ENCODE measurements around the gene SSPN. TPM values are rescaled to one million over a fixed set of nuclear protein-coding genes. Genes with fewer than 3 reads are reported as not detected.

SSPN gene
- 1 to 10 TPM; 1.0 to 6.7 (median 5.0) TPM for polyA plus RNA-seq (ENCODE audit: low read depth in 6 of 6)

DNA sequence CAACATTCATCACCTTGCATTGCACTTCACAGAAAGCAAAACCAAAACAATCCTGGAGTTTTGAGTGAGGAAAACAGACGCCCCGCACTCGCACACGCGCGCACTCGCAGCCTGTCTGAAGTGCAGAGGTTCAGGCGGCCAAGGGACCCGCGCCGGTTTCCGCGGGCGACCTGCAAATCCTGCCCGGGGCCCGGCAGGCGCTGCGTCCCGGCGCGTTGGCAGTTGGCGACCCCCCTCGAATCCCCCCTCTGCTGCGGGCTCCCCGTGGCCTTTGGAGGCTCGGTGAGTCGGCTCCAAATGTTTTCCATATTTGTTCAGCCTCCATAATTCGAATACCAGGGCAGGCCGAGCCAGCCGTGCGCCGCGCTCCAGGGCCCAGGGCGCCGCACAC is at the start of gene SSPN:
Gene SSPN (plus strand): TSS at position 324 of the 391 bp plus-strand sequence. CDS start 100 bp downstream, outside the sequence.
- peak within 1 kb of the TSS; percentile 87 to 97 (median 94) for H3K4me3 Mint-ChIP-seq

GRCh38 chr12:26148291-26148690 is 47.1 kb upstream of the SSPN start:
- Mint-ChIP-seq H3K4me3 (no peak overlapping the region), H3K27me3 (no peaks in the 10 kb centered on the region), H3K4me1 (peaks cover 9 to 22% (median 11%) of the 10 kb centered on the region in 3 donors), H3K9me3 (no peaks in the 10 kb centered on the region), H3K36me3 (no peaks in the 10 kb centered on the region), H3K27ac (no peak overlapping the region)
- no peak for ATAC-seq (ENCODE audit: low read depth in 2 of 2)
- DNase-seq = no peak

More for the DNA sequence above, at the start of gene SSPN:
- ATAC-seq (ENCODE audit: low read depth in 2 of 2) (peak; percentile 66 to 73), DNase-seq (peak; percentile 17)
- H3K36me3 Mint-ChIP-seq = no peaks in the 10 kb centered on the region
- no peaks in the 10 kb centered on the region for H3K9me3 Mint-ChIP-seq
- peaks cover 0 to 14% (median 8%) of the 10 kb centered on the region in 3 donors for H3K4me1 Mint-ChIP-seq
- H3K27me3 Mint-ChIP-seq = peaks cover 7 to 31% (median 19%) of the 10 kb centered on the region in 3 donors
- peak within 1 kb of the TSS in 3 of 6 donors; percentile 56 to 91 (median 68) for H3K27ac Mint-ChIP-seq

GRCh38 chr12:26149968-26150500 is 45.3 kb upstream of the SSPN start:
- Mint-ChIP-seq H3K9me3 (no peaks in the 10 kb centered on the region), H3K4me1 (peaks cover 17 to 32% (median 20%) of the 10 kb centered on the region in 3 donors), H3K27me3 (no peaks in the 10 kb centered on the region), H3K27ac (peak overlapping the region in 1 of 6 donors; percentile 60), H3K4me3 (no peak overlapping the region), H3K36me3 (no peaks in the 10 kb centered on the region)
- DNase-seq (no peak), ATAC-seq (ENCODE audit: low read depth in 2 of 2) (no peak)

- Mint-ChIP-seq H3K27ac (no peak overlapping the region), H3K4me1 (peaks cover 26 to 40% (median 28%) of the 10 kb centered on the region in 3 donors)
These were observed 44.5 kb upstream of the SSPN start for GRCh38 chr12:26150736-26151450.

GRCh38 chr12:26152507-26153102 is 42.8 kb upstream of the SSPN start:
- peak overlapping the region in 2 of 6 donors; percentile 44 to 79 for H3K27ac Mint-ChIP-seq
- no peaks in the 10 kb centered on the region for H3K36me3 Mint-ChIP-seq
- H3K4me3 Mint-ChIP-seq = peak overlapping the region in 1 of 8 donors; percentile 30
- H3K9me3 Mint-ChIP-seq = no peaks in the 10 kb centered on the region
- H3K27me3 Mint-ChIP-seq = no peaks in the 10 kb centered on the region
- no peak for DNase-seq
- peaks cover 28 to 55% (median 45%) of the 10 kb centered on the region in 3 donors for H3K4me1 Mint-ChIP-seq
- ATAC-seq (ENCODE audit: low read depth in 2 of 2) = no peak

More at GRCh38 chr12:26150736-26151450, 44.5 kb upstream of the SSPN start:
- no peaks in the 10 kb centered on the region for H3K27me3 Mint-ChIP-seq
- H3K4me3 Mint-ChIP-seq = no peak overlapping the region
- DNase-seq = no peak
- ATAC-seq (ENCODE audit: low read depth in 2 of 2) = no peak
- no peaks in the 10 kb centered on the region for H3K36me3 Mint-ChIP-seq
- no peaks in the 10 kb centered on the region for H3K9me3 Mint-ChIP-seq

GRCh38 chr12:26153421-26154154 is 41.8 kb upstream of the SSPN start:
- H3K9me3 Mint-ChIP-seq = peaks cover 0 to 3% (median 0%) of the 10 kb centered on the region in 7 donors
- H3K27ac Mint-ChIP-seq = peak overlapping the region in 1 of 6 donors; percentile 44
- no peak overlapping the region for H3K4me3 Mint-ChIP-seq
- H3K4me1 Mint-ChIP-seq = peaks cover 36 to 65% (median 55%) of the 10 kb centered on the region in 3 donors
- H3K36me3 Mint-ChIP-seq = no peaks in the 10 kb centered on the region
- ATAC-seq (ENCODE audit: low read depth in 2 of 2) (no peak), DNase-seq (no peak)
- no peaks in the 10 kb centered on the region for H3K27me3 Mint-ChIP-seq

DNA sequence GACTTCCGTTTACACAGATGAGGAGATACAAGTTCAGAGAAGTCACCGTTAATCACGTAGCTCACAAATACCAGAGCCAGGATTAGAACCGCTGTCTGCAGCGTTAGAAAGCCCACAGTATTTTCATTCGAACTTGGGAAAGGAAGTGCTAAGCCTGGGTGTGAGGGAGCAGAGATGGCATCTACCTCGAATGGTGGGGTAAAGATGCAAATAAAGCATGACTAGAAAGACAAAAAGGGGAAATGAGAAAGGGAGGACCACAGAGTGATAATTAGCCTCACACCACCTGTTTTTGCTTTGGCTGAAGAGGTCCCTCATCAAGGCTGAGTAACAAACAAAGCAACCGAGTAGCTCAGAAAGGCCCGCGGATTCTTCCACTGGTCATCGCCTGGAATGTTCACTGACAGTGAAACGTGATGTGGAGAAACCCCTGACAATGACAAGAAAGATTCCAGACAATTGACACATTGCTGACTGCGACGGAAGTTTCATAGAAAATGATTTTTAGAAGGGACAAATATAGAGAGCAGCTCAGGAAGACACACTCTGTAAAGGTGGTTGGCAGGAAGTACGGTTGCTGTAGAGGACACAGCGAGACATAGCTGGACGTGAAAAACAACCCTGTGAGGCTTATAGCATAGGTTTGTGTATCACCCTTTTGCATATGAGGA is 39.0 kb upstream of the SSPN start:
- H3K27ac Mint-ChIP-seq = peak overlapping the region; percentile 57 to 98 (median 97)
- peaks cover 0 to 3% (median 0%) of the 10 kb centered on the region in 7 donors for H3K9me3 Mint-ChIP-seq
- no peaks in the 10 kb centered on the region for H3K36me3 Mint-ChIP-seq
- DNase-seq (peak; percentile 82), ATAC-seq (ENCODE audit: low read depth in 2 of 2) (peak; percentile 89 to 92)
- H3K27me3 Mint-ChIP-seq = no peaks in the 10 kb centered on the region
- peak overlapping the region; percentile 60 to 90 (median 86) for H3K4me3 Mint-ChIP-seq
- peaks cover 57 to 74% (median 67%) of the 10 kb centered on the region in 3 donors for H3K4me1 Mint-ChIP-seq

GRCh38 chr12:26157001-26157400 is 38.4 kb upstream of the SSPN start:
- DNase-seq (no peak), ATAC-seq (ENCODE audit: low read depth in 2 of 2) (no peak)
- Mint-ChIP-seq H3K27me3 (no peaks in the 10 kb centered on the region), H3K4me1 (peaks cover 59 to 80% (median 67%) of the 10 kb centered on the region in 3 donors), H3K36me3 (no peaks in the 10 kb centered on the region), H3K4me3 (peak overlapping the region; percentile 15 to 90 (median 82)), H3K9me3 (peaks cover 0 to 3% (median 0%) of the 10 kb centered on the region in 7 donors), H3K27ac (peak overlapping the region in 5 of 6 donors; percentile 91 to 98 (median 97))

DNA sequence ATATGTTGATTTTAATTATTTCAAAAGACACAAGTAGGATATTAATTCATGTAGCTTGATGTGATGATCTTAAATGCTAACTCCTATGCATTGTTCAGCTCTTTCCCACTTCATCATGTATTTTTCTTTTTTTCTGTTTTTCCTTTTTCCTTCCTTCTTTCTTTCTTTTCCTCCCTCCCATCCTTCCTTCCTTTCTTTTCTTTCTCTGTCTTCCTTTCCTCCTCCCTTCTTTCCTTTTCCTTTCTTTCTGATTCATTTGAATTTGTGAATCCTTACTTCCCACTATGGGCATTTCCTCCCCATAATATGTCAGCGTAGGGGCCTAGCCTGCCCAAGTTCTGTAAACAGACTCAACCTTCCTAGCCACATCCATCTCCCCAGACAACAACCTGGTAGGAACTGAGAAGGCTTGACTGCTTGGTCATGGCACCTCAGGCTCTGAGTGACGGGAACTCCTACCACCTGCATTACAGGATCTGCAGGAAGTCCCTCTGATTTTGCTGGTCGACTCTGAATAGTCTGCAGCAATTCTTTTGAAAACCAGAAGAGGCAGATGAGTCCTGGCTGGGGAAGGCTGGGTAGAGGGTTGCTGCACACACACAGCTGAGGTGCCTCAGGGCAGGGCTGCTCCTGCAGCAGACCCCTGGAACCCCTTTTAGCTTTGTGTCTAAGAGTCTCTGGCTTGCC is 37.2 kb upstream of the SSPN start:
- Mint-ChIP-seq H3K9me3 (peaks cover 0 to 3% (median 0%) of the 10 kb centered on the region in 7 donors), H3K4me1 (peaks cover 60 to 83% (median 65%) of the 10 kb centered on the region in 3 donors), H3K27ac (peak overlapping the region; percentile 12 to 96 (median 92))

DNA sequence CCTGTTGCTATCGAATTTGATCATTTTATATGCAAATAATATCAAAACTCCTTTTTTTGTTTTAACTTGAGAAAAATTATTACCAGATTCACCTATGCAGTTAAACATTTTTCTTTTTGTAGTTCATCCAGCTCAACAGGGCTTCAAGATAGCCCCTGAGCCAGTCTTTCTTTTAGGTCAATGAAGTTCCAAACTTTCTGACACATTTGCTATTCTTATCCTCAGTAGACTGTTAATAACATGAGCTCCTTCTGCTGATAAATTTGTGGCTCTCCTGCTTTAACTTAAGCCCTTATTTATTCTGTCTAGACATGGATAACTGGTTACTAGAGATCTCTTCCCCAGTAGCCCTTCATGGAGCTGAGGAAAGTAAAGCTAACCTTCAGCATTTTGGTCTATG is 33.2 kb upstream of the SSPN start:
- no peak for ATAC-seq (ENCODE audit: low read depth in 2 of 2)
- H3K27me3 Mint-ChIP-seq = peaks cover 0 to under 1% (median 0%) of the 10 kb centered on the region in 3 donors

More for the DNA sequence above, 37.2 kb upstream of the SSPN start:
- Mint-ChIP-seq H3K27me3 (no peaks in the 10 kb centered on the region), H3K4me3 (peak overlapping the region; percentile 7 to 84 (median 68)), H3K36me3 (no peaks in the 10 kb centered on the region)
- no peak for ATAC-seq (ENCODE audit: low read depth in 2 of 2)
- DNase-seq = no peak

GRCh38 chr12:26162905-26163304 is 32.5 kb upstream of the SSPN start:
- H3K27ac Mint-ChIP-seq = peak overlapping the region in 1 of 6 donors; percentile 54

More for the DNA sequence above, 33.2 kb upstream of the SSPN start:
- H3K4me3 Mint-ChIP-seq = peak overlapping the region in 1 of 8 donors; percentile 47
- peak overlapping the region in 2 of 6 donors; percentile 54 to 56 for H3K27ac Mint-ChIP-seq
- H3K9me3 Mint-ChIP-seq = peaks cover 0 to 3% (median 0%) of the 10 kb centered on the region in 7 donors
- no peaks in the 10 kb centered on the region for H3K36me3 Mint-ChIP-seq
- DNase-seq = no peak
- H3K4me1 Mint-ChIP-seq = peaks cover 36 to 57% (median 40%) of the 10 kb centered on the region in 3 donors

GRCh38 chr12:26164118-26164517 is 31.3 kb upstream of the SSPN start:
- no peak overlapping the region for H3K4me3 Mint-ChIP-seq
- peaks cover 0 to 16% (median 0%) of the 10 kb centered on the region in 3 donors for H3K27me3 Mint-ChIP-seq
- H3K27ac Mint-ChIP-seq = no peak overlapping the region
- no peaks in the 10 kb centered on the region for H3K9me3 Mint-ChIP-seq
- peaks cover 17 to 37% (median 27%) of the 10 kb centered on the region in 3 donors for H3K4me1 Mint-ChIP-seq
- ATAC-seq (ENCODE audit: low read depth in 2 of 2) (no peak), DNase-seq (no peak)
- H3K36me3 Mint-ChIP-seq = no peaks in the 10 kb centered on the region

More at GRCh38 chr12:26162905-26163304, 32.5 kb upstream of the SSPN start:
- ATAC-seq (ENCODE audit: low read depth in 2 of 2) (peak; percentile 60 to 82), DNase-seq (no peak)
- Mint-ChIP-seq H3K27me3 (peaks cover 0 to 8% (median 0%) of the 10 kb centered on the region in 3 donors), H3K9me3 (peaks cover 0 to 3% (median 0%) of the 10 kb centered on the region in 7 donors), H3K36me3 (no peaks in the 10 kb centered on the region), H3K4me1 (peaks cover 29 to 49% (median 39%) of the 10 kb centered on the region in 3 donors), H3K4me3 (peak overlapping the region in 2 of 8 donors; percentile 24 to 29)
